Measurements from ENCODE around the gene ISLR. TPM values are rescaled to one million over a fixed set of nuclear protein-coding genes. Genes with fewer than 3 reads are reported as not detected.
A peak's percentile ranks its signal among the peaks of the same experiment; 100 is the strongest.

Gene ISLR
- total and polyA plus RNA-seq, 12 donors: 8.8 to 19.7 (median 13.2) TPM

GRCh38 chr15:74176262-74177214, 3.0 kb downstream of the ISLR start:
- intact Hi-C loops (cut with DNase I): loop anchor here in 2 of 10 donors (5.0 kb wide), 2 partner anchors 39 to 141 kb away; no protein-coding TSS in a partner anchor
- Histone ChIP-seq H3K4me1 (peaks cover 21 to 96% (median 67%) of the 10 kb centered on the region in 9 donors), H3K36me3 (no peaks in the 10 kb centered on the region), H3K9me3 (no peaks in the 10 kb centered on the region), H3K27me3 (no peaks in the 10 kb centered on the region), H3K4me3 (no peak overlapping the region), H3K27ac (peak overlapping the region in 2 of 10 donors; percentile 13 to 53)
- DNase-seq (no peak), ATAC-seq (no peak)
- 68 to 75% methylated on average over 10 of the region's 10 CpGs for WGBS, 2 donors
- TF ChIP-seq CTCF (IDR thresholded peaks at IDR 0.05): no peak

GRCh38 chr15:74178326-74179100, 5.0 kb downstream of the ISLR start:
- DNase-seq (no peak), ATAC-seq (no peak)
- intact Hi-C loops (cut with DNase I): loop anchor here in 2 of 10 donors (5.0 kb wide), 2 partner anchors 41 to 139 kb away; no protein-coding TSS in a partner anchor
- H3K27me3 ChIP-seq: no peaks in the 10 kb centered on the region
- peaks cover 14 to 76% (median 53%) of the 10 kb centered on the region in 9 donors for H3K4me1 ChIP-seq
- 78 to 88% methylated on average over 7 of the region's 7 CpGs for WGBS, 2 donors
- no peak for TF ChIP-seq CTCF (IDR thresholded peaks at IDR 0.05)
- no peaks in the 10 kb centered on the region for H3K36me3 ChIP-seq
- H3K9me3 ChIP-seq: no peaks in the 10 kb centered on the region
- H3K4me3 ChIP-seq: no peak overlapping the region
- H3K27ac ChIP-seq: peak overlapping the region in 9 of 10 donors; percentile 20 to 84 (median 76)

- H3K27ac ChIP-seq: peak overlapping the region; percentile 41 to 84 (median 76)
- intact Hi-C loops (cut with DNase I): loop anchor here in 2 of 10 donors (5.0 kb wide), 2 partner anchors 42 to 138 kb away; no protein-coding TSS in a partner anchor
- DNase-seq (peak; percentile 78 to 83), ATAC-seq (peak; percentile 68 to 94 (median 87))
- peaks cover 14 to 69% (median 47%) of the 10 kb centered on the region in 9 donors for H3K4me1 ChIP-seq
- TF ChIP-seq CTCF (IDR thresholded peaks at IDR 0.05): no peak
- no peaks in the 10 kb centered on the region for H3K36me3 ChIP-seq
- peak overlapping the region in 2 of 10 donors; percentile 8 to 16 for H3K4me3 ChIP-seq
- no peaks in the 10 kb centered on the region for H3K27me3 ChIP-seq
- WGBS, 2 donors: 48% methylated on average over 13 of the region's 13 CpGs
- H3K9me3 ChIP-seq: no peaks in the 10 kb centered on the region
Observed at GRCh38 chr15:74179101-74179841, 5.8 kb downstream of the ISLR start.

All from heart right ventricle (tissue), 16 donors.